ENCODE results near the gene ZIC4. TPM values are rescaled to one million over a fixed set of nuclear protein-coding genes. Genes with fewer than 3 reads are reported as not detected.

ZIC4 gene
- polyA plus RNA-seq, 3 donors, result 0.06 TPM; not detected in 2

DNA sequence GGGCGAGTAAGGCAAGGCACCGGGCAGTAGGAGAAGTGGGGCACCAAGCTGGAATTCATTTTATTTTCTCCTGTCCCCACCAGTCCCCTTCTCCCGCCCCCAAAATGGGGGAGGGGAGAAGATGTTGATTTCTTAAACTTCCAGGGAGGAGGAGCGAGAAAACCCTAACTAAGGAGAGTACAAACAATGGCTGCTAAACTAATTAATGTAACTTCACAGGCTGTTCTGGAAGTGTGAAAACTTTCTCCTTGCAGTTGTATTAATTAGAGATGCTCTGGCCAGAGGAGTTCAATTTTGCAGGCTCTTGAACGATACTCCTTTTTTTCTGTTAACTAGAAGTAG, 11.5 kb downstream of the ZIC4 start:
- DNase-seq (ENCODE audit: extremely low read depth in 1 of 11, low read depth in 9 of 11, low spot score in 4 of 11), result no peak

DNA sequence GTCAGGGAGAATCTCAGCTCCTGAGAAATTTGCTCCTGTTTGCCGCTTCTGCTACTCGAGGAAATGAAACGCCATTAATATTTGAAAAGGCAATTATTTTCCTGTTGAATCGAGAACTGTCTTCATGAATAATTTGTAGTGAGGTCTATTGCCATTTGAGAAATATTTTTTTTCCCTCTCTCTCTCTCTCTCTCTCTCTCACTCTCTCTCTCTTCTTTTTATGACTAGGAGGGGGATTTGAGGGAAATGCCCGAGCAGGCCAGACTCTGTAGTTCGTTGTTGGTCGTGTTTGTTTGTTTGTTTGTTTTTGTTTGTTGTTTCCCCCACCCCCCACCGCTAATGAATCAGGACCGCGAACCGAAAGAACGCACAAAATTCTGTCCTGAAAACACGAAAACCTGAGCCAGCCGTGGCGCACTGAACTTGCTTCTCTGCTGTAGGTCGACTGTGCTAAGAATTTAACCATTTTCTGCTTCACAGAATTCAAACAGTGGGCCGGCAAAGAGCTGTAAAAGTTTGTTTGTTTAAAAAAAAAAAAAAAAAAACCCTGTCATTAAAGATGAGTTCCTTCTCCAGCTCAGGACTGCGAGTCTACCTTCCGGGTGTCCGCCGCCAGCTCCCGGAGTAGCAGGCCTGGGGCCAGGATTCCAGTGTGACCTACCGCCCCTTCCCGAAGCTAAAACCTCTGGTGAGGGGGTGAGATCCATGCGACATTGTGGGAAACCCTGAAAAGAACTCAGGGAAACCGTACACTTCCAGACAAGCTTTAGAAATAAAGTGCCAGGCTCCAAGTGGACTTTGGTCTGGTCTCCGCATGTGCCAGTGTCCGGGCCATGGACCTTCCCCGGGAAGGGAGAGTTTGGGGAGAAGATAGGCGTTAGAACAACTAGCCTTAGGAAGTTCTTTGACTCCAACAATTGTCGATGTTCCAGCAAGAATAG, 12.1 kb downstream of the ZIC4 start:
- no peak for DNase-seq (ENCODE audit: extremely low read depth in 1 of 11, low read depth in 9 of 11, low spot score in 4 of 11)

DNA sequence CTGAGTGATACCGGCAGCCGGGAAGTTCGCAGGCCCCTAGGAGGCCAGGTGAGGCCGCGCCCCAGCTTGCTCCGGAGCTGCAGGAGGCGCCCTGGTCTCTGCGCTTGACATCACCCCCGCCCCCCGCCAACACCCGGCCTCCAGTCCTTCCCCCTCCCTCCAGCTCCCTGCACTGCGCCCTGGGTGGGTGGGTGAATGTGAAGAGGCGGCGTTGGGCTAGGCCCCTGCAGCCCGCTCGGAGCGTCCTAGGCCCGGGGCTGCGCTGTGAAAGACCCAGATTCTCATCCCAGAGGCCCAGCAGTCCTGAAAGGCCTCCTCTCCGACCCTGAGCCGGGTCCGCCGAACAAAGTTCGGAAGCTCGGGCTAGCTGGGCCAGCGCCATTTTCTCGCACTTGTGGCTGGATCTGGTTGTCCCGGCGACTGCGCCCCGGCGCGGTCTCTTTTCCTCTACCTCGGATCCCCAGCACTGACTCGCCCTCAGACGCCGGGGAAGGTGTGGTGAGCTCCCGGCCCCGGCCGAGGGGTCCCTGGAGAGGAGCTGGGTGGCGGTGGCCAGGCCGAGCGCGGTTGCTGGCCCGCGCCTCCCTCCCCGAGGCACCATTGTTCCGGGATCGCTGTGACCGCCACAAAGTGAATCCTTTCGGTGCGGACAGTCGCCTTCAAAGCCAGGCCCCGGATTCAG, 12.9 kb downstream of the ZIC4 start:
- DNase-seq (ENCODE audit: extremely low read depth in 1 of 11, low read depth in 9 of 11, low spot score in 4 of 11), result no peak

DNA sequence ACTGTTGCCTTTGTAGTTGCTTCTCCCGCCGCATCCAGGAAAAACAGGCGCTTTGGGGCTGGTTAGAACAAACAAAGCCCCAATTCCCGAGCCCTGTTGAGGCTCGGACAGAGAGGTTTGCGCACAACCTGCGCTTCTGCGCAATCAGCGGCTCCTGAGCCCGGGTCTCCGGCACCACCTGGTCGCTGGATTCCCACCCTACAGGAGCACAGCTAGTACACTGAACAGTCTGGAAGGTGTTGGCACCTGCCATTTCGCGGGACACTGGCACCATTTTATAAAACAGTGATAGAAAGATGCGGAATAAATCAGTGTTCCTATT, 13.8 kb downstream of the ZIC4 start:
- DNase-seq (ENCODE audit: extremely low read depth in 1 of 11, low read depth in 9 of 11, low spot score in 4 of 11), result no peak

DNA sequence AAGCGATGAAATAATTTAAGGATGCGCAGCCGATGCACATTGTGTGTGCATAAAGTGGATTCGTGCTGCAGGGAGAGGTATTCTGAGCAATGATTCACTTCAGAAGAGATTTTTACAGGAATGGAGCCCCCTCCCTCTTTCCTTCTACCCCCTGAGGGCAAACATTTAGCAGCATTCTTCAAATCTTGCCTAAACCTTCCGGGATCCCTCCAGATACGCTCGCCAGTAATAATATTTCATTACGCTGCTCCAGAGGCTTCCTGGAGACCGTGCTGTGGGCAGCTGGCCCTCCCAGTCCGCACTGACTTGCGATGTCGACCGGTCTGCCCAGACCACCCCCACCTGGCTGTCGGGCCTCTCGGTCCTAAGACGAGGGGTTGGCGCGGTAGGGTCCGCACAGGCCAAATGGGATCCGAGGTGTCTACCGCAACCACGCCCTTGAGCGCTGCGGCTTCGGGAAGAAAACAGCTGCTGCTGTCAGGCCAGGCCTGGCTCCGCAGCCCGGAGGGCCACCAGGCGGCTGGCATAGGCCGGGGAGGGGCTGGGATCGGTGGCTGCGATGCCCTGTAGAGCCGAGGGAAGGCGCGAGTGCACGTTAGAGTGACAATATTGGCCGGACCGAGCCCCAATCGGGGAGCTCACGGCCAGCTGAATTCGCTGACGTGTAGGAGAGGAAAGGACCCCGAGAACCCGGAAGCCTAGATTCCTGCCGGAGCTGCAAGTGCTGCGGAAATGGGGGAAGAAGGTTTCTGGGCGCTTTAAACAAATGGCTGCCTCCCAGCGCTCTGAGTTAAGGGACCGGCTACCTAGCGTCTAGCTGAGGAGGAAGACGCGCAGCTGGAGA, 14.3 kb downstream of the ZIC4 start:
- no peak for DNase-seq (ENCODE audit: extremely low read depth in 1 of 11, low read depth in 9 of 11, low spot score in 4 of 11)

DNA sequence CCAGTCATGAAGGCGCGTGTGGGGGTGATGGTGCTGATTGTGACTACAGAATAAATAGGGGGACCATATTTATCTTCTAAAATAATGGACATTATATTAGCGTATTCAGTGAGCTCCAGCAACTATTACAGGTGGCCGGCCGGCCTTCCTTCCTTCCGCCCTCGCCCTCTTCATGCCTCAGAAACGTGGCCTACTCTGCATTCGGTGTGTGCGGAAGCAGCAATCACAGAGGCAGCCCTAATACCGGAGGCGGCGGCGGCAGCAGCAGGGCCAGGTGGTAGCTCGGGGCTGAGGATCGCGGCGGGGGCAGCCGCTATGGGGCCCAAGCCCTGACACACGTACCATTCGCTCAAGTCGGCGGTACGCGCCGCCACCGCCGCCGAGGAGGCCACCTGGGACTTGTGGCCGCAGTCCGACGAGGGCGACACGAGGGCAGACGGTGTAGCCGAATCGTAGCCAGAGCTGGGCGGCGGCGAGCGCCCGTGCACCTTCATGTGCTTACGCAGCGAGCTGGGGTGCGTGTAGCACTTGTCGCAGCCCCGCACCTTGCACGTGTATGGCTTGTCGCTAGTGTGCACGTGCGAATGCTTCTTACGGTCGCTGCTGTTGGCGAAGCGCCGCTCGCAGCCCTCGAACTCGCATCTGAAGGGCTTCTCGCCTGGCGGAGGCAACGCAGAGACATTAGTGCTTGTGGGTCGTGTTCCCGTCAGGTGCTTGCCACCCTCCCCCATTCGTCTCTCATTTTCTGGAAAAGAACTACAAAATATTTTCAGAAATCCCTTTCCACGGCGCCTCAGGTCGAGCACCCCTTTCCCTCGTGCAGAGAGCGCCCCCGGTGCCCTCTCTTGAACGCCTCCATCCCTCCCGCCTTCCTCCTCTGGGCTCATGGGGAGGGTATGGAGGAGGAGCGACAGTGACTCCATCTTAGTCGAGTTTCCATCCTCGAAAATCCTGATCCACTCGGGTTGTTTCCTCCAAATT, 15.5 kb downstream of the ZIC4 start:
- no peak for DNase-seq (ENCODE audit: extremely low read depth in 1 of 11, low read depth in 9 of 11, low spot score in 4 of 11)

DNA sequence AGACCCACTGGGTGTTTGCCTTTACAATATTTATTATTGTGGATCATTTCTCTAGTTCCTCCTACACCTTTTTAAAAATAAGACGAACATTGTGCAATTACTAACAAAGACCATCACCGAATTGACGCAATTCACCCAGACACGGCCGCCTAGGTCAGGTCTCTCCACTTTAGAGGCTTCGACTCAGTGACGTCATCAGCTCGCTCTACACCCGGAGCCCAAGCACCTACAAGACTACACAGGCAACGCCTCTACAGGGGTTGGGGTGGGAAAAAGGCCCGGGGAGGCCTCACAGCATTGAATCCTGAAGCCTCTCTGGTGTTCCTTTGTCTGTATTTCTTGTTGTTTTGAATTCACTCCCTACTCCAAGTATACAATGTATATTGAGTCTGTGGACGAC, 16.6 kb downstream of the ZIC4 start:
- no peak for DNase-seq (ENCODE audit: extremely low read depth in 1 of 11, low read depth in 9 of 11, low spot score in 4 of 11)

DNA sequence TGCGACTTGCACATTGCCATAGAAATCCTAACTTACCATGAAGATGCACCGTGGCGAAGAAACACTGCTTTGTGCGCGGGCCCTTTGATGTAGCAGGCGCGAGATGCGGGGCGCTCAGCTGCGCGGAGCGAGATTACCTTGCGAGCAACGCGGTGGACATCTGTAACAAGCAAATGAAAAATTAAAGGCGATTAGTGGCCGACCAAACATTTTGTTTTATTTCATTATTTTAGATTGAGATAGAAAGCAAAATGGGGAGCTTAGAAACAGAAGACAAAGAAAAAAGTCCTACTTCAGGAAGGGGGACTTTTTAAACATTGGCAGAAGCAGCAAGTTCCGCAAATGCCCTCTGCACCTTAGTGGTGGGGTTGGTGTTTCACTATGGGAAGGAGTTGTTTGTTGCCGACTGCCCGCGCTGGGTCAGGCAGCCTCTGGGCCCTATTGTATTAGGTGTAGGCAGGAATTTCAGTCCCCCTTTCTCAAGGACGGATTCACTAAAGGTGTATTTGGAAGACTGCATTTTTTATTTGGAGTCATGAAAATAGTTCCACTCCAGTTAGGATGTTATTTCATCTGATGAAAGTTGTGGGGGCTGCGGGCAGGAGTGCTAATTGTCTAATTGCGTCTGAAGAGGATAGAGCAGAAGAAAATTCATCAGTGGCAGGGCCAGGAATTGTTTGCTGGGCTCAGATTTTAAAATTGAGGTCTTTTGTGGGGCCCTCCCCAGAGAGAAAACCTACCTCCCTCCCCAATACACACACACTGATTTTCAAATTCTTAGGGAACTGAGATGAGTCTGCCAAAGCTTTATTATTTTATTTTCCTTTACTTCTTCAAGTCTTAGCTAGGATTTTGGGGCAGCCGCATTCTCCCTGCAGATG, 17.4 kb downstream of the ZIC4 start:
- DNase-seq (ENCODE audit: extremely low read depth in 1 of 11, low read depth in 9 of 11, low spot score in 4 of 11), result no peak

DNA sequence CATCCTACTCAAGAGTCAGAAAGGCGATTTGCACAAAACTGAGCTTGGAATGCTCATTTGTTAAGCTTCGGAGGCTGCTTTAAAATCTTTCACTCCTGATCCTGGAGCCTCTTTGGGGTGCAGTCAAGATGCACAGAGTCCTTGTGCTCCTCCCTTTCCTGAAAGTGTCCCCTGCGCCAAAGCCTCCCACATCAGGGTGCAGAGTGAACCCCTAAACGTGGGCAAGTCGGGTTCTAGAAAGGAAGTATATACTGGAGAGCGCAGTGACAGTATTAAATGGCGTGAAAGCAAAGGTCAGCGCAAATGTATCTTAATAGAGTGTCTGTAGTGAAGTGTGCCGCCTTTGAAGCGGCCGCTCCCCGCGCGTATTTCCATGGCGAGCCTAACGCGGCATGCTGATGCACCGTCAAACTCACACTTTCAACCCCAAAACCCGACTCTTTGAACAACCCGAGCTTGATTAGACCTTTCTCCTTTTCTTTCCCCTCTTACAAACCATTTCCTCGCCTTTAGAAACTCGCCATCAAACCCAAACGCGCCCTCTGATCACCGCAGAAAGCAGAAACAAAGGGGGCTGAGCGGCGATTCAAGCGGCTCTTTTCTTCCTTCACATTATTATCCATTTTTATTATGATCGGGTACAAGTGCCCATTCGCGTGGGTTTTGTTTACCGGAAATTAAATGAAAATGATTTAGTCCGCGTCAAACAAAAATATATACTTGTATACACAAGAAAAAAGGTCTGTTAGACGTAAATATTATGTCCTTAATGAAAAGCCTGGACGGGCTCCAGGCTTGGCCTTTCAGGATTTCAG, 18.3 kb downstream of the ZIC4 start:
- DNase-seq (ENCODE audit: extremely low read depth in 1 of 11, low read depth in 9 of 11, low spot score in 4 of 11), result no peak

DNA sequence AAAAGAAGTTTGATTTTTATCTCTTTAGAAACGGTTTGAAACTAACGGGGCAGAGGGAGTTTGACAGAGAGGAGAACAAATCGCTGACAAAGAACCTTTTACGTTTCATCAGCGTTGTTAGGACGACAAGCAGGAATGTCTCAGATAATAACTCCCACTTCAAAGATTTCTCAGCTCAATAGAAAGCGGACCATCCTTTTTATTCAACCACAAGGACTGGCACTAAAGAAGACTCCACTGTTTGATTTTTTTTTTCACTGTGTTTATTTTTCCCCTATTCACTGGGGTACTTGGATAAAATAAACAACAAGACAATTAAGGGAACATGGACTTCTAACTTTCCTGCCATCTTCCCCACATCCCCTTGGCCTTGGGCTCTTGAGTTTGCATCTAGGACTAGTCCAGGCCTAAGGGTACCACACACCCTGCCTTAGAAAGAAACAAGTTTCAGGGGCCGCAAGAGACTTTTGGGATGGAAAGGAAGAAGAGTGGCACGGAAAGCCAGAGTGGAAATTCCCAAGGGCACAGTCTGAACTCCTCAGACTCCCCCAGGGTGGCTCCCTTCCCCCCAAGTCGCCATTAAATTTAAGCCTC, 19.0 kb downstream of the ZIC4 start:
- no peak for DNase-seq (ENCODE audit: extremely low read depth in 1 of 11, low read depth in 9 of 11, low spot score in 4 of 11)

DNA sequence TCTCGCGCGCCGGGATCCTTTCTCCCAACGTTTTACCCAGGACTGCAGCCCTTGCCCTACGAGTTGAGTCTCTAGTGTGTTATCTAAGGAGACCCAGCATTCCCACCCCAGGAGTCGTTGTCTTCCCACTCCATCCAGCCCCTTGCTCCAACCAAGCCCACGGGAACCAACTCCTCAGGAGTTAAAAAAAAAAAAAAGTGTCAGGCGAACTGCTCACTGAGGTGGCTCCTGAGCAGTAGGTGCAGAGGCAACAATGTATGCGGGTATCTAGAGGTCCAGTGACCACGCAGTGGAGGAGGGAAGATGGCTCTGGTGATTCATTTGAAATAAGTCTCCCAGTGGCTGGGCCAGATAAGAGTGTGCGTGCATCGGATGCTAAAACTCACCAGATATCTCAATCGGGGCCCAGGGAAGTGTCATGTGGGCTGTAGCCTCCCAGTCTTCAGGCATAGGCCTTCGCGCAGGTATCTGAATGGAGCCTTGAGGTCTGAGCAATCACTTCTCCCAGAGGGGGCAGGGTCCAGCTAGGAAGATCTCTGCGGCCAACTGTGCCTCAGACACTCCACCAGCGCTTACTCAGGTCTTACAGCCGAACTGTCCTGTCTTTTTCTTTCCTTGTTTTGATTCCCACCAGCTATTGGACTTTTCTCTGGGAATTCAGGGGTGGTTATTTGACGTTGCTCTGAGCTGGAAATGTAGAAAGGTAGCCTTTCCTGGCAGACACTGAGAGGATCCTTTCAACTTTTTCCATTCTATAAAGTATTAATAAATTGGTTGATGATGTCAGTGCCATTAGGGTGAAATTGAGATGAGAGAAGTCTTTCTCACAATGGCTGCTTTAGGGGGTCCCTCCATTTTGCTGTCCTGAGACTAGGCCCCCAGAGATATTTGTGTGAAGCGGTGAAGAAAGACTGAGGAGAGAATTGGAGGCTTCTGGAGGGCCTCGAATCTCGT, 21.0 kb downstream of the ZIC4 start:
- DNase-seq (ENCODE audit: extremely low read depth in 1 of 11, low read depth in 9 of 11, low spot score in 4 of 11), result no peak

DNA sequence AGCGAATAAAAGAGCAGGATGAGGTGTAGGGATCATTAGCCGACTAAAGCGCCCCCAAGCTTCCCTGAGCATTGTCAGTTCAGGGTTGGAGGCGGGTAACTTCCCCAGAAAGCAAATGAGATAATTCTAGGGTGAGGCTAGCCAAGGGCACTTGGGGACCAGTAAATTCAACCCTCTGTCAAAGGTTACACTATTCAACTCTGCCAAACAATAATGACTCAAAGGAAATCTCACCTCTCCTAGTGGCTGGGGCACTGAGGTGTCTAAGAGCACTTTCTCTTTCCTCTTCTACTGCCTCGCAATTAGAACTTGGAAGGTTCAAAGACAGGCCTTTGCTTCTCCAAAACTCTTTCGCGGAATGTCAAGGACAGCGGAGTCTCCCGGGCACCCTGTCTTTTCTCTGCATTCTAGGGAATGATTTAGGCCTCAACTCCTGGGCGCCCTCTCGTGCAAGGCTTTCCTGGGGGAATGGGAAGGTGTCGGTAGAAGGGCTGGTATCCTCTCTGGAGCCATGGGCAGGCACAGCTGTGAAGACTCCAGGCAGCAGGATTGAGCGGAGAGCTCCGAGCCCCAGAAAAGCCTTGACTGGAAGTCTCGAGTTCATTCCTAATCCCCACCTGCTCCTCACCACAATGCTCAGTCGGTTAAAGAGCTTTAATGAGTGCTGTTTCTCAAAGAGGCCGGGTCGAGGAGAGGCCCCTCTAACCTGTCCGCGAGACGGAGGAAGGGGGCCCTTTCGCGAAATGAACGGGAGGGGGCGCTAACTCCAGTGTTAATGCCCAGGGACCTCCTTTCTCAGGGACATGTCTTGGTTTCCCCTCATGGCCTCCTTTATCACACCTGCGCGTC, 21.9 kb downstream of the ZIC4 start:
- DNase-seq (ENCODE audit: extremely low read depth in 1 of 11, low read depth in 9 of 11, low spot score in 4 of 11), result no peak

DNA sequence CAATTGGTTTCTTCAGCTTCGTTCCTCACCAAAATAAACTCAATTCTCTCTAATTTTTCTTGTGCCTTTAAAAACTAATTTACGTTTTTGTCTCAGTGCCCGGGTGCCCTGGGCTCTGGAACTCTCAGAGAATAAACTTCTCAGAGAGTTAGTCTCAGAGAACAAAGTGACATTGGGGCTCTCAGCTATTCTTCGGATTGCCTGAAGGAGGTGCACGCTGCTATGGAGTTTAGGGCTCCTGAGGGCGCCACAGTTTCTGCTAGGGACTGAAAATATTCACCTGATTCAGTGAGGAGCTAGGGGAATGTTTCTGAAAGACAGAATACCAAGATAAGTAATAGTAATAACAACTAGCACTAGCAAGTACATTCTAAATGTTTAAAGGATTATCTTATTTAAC, 22.7 kb downstream of the ZIC4 start:
- no peak for DNase-seq (ENCODE audit: extremely low read depth in 1 of 11, low read depth in 9 of 11, low spot score in 4 of 11)

DNA sequence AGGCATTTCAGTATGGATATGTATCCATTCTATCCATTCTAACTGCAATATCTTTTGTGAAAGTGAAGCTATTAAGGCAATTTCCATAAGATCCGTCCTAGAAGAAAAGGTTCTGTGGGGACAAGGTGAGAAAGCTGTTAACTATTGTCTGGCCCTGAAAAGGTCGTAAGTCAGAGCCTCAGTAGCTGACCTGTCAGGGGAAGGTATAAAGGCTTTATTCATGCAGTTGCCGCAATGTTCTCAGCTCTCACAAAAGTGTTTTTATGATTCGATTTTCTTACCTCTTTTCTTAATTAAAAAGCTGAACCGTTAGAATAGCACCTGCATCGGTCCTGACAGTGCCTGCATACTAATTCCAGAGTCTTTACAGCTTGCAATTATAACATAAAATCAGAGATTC, 24.7 kb downstream of the ZIC4 start:
- no peak for DNase-seq (ENCODE audit: extremely low read depth in 1 of 11, low read depth in 9 of 11, low spot score in 4 of 11)

DNA sequence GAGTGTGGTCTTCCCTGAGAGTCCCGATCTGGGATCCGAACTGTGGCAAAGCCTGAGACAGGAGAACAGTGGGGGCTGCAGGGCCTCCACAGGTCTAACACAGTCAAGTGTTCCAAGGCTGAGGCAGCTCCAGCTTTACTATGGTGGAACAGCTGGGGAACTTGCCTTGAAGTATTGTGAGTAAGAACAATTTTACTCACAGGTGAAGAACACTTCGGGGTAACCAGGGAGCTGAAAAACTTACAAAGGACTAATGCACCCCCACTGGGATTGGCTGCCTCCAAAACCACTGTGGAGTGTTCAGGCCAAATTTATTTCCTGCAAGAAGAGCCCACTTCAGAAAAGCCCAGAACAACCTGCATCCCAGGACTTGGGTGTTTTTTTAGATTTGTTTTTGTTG, 25.4 kb downstream of the ZIC4 start:
- no peak for DNase-seq (ENCODE audit: extremely low read depth in 1 of 11, low read depth in 9 of 11, low spot score in 4 of 11)
